DMS153 treated with DMSO at 0.1 percent for 48 hours (cell line): ENCODE results near the gene LTA.

Experiments
- DNase-seq: peaks from one replicate; lab custom pipeline; 2025; ENCODE audit not compliant: unreplicated experiment; lab: John Stamatoyannopoulos, UW

LTA gene

GRCh38 chr6:31622684-31623091 lies 50.6 kb downstream of the LTA start:
- no peak for DNase-seq
